Embryonic facial prominence (tissue), 1 donor: Measurements from ENCODE around the gene VAPA.

Source experiments
- DNase-seq: peaks from one replicate; pipeline ENCODE4 v3.0.0-alpha.2; 2016; ENCODE audit errors: extremely low spot score

The VAPA gene, protein sequence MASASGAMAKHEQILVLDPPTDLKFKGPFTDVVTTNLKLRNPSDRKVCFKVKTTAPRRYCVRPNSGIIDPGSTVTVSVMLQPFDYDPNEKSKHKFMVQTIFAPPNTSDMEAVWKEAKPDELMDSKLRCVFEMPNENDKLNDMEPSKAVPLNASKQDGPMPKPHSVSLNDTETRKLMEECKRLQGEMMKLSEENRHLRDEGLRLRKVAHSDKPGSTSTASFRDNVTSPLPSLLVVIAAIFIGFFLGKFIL

DNA sequence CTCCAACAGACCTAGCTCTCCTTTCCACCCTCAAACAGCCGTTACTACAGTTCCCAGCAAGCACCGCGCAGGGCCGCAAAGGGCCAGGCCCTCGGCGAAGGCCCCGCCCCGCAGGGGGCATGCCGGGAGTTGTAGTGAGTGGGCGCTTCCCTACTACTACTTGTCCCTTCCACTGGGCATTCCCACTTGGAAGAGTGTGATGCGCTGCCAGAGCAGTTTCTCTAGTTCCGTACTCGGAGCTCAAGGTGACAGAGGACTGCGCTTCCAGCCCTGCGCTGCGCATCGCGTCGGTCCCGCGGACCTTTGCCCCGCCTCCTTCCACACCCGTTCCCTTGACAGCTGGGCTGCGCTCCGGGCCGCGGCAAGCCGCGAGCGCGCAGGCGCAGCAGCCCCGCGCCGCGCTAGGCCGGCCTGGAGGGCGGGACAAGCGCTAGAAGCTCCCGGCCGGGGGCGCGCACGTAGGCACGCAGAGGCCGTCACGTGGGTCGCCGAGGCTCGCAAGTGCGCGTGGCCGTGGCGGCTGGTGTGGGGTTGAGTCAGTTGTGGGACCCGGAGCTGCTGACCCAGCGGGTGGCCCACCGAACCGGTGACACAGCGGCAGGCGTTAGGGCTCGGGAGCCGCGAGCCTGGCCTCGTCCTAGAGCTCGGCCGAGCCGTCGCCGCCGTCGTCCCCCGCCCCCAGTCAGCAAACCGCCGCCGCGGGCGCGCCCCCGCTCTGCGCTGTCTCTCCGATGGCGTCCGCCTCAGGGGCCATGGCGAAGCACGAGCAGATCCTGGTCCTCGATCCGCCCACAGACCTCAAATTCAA, at the start of gene VAPA:
Gene VAPA, plus strand, starts transcription at position 491 of the 808 bp plus-strand sequence. Its CDS starts 241 bp downstream, at position 732.
- DNase-seq = peak; percentile 94

DNA sequence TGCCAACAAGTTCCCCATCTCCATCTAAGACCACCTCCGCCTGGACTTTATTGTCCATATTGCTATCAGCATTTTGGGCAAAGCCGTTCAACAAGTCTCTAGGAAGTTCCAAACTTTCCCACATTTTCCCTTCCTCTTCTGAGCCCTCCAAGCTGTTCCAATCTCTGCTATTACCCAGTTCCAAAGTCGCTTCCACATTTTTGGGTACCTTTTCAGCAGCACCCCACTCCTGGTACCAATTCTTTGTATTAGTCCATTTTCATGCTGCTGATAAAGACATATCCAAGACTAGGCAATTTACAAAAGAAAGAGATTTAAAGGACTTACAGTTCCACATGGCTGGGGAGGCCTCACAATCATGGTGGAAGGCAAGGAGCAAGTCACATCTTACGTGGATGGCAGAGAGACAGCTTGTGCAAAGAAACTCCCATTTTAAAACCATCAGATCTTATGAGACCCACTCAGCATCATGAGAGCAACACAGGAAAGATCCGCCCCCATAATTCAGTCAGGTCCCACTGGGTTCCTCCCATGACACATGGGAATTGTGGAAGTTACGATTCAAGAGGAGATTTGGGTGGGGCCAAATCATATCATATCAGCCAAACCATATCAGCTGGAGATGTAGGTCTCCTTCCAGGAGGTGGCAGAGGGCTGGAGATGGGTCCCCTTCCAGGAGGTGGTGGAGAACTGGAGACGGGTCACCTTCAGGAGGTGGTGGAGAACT, 47.9 kb upstream of the VAPA start:
- no peak for DNase-seq

DNA sequence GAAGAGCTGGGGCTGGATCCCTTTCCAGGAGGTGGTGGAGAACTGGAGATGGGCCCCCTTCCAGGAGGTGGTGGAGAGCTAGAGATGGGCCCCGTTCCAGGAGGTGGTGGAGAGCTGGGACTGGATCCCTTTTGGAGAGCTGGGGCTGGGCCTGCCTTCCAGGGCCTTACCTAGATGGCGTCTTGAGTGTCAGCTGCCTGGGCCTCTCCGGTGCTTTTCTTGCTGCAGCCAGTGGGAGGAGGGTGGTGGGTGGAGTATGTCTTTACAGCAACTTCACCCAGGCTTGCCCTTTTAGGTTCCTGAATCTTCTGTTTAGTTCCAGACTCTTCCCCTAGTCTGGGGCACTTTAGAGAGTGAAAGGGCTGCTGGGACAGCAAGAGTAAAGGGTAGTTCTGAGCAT, 47.2 kb upstream of the VAPA start:
- no peak for DNase-seq

DNA sequence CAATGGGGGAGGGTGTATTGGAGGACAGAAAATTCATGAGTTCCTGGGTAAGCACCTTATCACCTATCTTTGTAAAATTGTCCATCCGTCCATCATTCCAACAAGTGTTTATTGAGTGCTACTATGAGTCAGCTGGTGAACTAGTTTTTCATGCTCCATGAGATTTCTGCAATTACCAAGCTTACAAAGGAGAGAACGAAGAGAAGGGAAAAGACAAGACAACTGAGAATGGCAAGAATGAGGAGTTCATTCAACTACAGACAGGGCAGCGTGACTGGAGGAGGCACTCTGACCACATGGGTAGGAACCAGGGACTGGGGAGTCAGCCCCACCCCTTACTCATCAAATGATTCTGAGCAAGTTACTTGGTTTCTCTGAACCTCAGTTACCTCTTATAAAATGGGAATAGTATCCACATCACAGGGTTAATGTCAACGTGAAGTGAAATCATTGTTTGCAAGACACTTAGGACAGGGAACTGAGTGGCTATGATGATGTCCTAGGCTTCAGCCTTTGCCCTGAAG, 46.7 kb upstream of the VAPA start:
- DNase-seq = no peak

DNA sequence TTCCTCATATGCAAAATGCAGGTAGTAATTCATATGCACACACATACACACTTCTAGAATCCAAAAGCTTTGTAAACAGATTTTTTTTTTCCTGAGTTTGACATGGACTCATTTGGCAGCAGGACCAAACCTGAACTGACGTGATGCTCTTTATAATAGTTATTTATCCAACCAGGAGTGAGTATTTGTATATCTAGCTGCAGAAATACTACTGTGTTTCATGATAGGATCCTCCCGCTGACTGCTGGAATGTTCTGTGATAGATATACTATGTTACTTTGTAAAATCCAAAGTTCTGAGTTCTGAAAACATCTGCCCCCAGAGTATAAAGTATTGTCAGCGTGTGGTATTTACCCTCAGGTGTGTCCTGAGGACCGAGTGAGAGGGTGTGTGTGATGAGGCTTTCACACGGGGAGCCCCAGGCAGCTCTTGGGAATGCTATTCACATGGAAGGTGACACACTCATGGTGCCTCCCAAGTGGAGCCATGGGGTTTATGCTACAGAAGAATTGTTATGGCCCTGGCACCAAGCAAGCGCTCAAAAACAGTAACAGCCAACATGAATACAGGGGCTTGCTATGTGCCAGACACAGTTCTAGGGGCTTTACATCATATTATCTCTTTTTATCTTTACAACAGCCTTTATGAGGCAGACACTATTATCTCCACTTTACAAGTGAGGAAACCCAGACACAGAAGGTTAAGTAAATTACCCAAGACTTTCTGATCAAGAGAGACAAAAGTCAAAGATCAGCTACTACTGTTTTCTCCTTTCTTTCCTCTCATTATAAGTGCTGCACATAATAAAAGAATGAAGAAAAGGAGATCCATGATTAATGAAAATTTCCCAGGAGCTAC, 44.7 kb upstream of the VAPA start:
- DNase-seq = no peak

DNA sequence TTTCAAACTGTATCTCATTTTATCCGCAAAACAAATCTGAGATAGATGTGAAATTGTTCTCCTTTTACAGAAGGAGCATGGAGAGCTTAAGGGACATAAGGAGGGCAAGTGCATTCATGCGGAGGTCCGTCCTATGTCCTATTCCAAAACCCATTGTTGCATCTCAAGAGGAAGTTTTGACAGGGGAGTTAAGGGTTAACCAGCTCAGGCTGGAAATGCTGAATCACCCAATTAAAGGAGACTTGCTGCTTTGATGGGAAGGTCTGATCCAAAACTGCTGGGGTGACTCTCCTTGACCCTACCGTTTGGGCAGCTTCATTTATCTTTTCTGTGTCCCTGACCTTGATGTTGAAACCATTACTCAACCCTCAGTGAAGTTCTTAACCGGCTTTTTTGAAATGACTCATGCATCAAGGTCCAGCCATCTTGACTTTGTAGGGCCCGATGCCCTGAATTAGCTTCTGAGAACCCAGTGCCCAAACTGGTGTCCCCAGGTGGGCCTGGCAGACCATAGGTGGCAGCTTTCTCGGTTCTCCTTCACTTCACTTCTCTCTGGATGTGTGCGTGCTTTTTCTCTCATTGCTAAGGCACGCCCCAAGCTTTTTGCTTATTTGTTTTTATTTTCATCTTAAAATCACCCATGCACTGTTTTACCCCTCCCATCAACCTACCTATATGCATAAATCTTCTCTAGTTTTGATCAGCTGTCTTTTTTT, 43.9 kb upstream of the VAPA start:
- no peak for DNase-seq

DNA sequence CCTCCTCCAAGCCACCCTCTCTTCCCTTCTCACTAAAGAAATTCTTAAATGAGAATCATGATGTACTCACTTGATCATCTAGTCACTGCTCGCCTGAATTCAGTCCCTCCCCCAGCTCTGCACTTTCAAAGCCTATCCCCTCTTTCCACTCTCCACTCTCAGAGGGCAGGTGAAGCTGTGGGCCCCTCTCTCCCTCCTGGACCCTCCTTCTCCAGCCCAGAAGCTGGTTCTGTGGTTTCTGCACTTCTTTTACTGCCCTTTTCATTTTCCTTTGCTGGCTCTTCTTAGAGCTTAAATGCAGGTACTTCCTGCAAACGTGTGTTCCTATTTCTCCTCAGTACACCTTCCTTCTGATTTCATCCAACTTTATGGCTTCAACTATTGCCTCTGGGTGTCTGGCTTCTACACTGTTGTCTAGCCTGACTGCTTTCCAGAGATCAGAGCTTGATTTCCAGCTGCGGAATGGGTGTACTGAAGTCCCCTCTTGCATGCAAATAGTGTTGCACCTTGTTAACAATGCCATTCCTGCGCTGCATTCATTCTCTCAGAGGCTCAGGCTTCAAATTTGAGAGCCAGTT, 43.3 kb upstream of the VAPA start:
- DNase-seq = no peak

DNA sequence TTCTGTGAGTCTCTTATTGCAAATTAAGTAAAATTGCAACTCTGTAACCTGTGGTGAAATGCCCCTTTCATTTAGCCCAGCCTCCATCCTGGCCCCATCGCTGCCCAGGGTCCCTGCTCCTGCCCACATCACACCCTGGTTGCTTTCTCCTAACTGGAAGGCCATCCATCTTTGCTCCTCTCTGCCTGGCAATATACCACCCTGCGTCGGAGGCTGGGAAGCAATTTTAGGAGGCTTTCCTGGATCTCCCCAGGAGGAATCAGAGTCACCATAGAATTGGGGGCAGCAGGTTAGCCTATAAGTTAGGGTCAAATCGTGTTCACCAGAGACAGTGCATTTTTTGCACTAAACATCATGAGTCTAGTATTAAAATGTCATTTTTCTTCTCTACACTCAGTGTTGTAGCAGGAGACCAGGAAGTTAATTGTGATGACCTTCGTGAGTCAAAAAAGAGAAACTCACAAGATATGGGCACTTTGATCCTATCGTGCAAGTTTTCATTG, 42.5 kb upstream of the VAPA start:
- DNase-seq = no peak

DNA sequence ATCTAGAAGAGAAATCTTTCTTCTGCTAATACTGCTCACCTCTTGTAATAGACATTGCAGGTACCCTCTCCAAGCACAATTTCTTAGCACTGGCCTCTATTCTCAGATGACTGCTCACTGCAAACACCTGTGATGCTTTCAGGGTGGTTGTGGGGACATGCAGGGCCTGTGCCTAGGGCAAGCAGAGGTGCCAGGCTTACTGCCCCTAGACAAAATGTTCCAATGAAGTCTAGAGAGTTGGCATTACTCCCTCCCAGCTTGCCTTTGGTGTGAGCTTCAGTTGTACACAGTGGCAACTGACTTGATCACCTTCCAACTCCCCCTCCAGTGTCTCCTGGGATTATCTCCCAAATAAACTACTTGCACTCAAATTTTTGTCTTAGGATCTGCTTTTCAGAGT, 41.0 kb upstream of the VAPA start:
- no peak for DNase-seq

DNA sequence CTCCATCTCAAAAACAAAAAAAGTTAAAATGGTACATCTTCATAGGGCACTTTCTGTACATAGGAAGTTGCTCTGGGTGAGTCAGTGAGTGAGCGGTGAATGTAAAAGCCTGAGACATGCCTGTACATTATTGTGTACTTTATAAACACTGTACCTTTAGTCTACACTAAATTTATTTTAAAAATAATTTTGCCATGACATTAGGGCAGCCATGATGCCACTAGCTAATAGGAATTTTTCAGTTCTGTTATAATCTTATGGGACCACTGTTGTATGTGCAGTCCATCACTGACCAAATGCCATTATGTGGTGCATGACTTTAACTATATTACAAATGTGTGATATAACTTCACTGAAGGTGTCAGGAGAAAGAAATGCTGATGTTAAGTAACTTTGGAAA, 39.1 kb upstream of the VAPA start:
- DNase-seq = no peak

DNA sequence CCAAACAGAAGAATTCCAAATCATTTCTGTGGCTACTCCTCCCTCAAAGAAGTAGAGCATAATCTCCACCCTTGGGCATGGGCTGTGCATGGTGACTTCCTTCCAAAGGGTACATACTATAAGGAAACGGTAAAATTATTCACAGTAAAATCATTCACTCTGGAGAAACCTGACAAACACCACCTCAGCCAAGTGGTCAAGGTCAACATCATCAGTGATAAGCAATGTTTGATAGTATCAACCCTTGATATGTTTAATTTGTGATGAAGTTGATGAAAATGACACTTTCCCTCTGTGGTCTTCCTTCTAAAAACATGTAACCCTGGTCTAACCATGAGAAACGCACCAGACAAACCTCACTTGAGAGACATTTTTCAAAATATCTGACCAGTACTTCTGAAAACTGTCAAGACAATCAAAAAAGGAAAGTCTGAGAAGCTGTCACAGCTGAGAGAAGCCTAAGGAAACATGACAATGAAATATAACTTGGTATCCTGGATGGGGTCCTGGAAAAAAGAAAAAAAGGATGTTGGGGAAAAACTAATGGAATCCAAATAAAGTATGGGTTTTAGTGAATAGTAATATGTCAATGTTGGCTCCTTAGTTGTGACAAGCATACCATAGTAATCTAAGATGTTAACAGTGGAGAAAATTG, 37.5 kb upstream of the VAPA start:
- no peak for DNase-seq

DNA sequence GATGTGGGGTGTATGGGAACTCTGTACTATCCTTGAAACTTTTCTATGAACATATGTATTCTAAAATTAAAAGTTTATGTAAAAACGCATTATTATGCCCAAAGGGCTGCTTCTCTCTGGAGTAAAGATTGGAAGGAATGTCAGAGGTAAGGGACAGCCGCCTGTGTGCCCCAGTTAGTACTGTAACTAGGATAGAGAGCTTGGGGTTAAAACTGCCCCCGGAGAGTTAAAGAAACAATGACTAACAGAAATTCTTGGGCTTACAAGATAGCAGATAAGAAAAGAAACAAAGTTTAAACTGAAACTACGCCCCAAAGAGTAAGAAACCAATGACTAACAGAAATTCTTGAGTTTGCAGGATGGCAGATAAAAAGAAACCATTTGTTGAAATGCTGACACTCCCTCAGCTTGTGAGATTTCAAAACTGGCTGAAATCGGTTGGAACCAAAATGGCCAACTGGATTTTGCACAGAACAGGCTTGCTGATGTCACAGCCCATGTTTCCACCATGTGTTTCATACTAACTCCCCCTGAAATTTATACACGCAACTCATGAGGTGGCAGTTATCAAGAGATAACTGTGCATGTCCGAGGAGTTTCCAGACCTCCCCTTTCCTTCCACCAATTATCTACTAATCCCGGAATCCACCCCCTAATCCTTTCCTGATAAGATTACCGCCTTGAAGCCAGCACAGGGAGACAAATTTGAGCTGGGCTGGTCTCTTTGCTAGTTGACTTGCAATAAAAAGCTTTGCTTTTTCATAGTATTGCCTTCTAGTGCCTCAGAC, 36.8 kb upstream of the VAPA start:
- DNase-seq = no peak

DNA sequence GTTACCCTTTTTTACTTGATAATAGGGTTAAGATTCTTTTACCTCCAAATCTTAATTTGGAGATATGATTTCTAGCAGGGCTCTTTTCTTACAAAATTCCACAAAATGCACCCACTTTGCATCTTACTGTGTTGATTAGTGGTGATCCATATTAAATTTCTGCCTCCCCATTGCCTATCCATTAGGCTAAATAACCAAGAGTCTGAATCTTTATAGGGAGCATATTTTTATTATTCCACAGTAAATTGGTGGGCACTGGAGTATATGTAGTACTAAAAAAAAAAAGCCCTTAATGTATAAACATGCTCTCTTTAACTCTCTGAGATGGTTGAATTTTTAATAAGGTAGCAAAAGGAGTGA, 36.2 kb upstream of the VAPA start:
- DNase-seq = no peak

DNA sequence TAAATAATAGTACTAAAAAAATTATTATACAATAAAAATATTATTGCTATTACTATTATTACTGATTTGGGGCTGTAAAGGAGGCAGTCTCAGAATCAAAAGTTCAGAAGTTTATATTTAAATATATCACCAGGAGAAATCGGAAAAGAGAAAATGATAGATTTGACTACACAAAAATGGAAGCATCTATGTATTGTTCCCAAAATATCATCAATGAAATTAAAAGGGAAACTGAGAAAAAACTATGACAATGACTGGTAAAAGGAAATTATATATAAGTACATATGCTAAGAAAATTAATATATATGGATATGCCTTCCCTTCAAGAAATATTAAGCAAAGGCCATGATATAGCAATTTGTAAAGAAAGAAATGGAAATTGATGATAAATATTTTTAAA, 35.7 kb upstream of the VAPA start:
- no peak for DNase-seq

DNA sequence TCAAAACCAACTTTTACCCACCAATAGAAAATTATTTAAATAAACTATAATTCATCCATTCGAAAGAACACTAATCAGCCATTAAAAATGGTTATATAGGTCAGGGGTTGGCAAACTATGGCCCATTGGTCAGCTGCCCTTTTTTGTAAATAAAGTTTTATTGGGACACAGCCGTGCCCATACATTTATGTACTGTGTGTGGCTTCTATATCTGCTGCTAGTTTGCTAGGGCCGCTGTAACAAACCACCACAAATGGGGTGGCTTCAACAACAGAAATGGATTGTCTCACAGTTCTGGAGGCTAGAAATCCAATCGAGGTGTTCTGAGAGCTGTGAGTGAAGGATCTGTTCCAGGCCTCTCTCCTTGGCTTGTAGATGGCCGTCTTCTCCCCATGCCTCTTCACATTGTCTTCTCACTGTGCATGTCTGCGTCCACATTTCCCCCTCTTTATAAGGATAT, 35.0 kb upstream of the VAPA start:
- DNase-seq = no peak

DNA sequence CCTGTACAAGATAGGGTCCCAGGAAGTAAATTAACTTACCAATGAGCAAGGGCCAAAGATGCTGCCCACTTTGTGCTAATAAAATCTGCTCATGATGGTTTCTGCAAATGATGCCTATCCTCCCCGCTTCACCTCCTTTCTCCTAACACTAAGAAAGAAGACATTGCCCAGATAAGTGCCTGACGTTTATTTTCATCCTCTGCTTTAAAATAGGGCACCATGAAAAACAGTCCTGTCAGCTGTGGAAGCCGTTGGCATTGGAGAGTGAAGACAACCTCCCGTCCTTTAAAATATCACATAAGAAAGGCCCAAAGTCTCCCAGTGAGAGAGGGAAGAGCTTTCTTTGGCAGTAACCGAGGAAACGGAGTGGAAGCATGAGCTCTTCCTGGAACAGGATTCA, 29.7 kb upstream of the VAPA start:
- no peak for DNase-seq

DNA sequence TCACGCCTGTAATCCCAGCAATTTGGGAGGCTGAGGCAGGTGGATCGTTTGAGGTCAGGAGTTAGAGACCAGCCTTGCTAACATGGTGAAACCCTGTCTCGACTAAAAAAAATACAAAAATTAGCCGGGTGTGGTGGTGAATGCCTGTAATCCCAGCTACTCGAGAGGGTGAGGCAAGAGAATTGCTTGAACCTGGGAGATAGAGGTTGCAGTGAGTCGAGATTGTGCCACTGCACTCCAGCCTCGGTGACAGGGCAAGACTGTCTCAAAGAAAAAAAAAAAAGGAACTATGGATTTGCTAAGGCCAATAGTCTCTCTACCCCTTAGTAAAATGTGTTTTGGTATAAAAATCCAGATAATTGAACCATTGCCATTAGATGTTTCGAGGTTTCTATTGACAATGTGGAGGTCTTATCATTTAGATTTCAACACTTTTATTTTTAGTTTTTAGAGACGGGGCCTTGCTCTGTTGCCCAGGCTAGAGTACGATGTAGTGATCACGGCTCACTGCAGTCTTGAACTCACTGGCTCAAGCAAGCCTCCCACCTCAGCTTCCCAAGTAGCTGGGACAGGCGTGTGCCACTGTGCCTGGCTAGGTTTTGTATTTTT, 29.2 kb upstream of the VAPA start:
- no peak for DNase-seq

DNA sequence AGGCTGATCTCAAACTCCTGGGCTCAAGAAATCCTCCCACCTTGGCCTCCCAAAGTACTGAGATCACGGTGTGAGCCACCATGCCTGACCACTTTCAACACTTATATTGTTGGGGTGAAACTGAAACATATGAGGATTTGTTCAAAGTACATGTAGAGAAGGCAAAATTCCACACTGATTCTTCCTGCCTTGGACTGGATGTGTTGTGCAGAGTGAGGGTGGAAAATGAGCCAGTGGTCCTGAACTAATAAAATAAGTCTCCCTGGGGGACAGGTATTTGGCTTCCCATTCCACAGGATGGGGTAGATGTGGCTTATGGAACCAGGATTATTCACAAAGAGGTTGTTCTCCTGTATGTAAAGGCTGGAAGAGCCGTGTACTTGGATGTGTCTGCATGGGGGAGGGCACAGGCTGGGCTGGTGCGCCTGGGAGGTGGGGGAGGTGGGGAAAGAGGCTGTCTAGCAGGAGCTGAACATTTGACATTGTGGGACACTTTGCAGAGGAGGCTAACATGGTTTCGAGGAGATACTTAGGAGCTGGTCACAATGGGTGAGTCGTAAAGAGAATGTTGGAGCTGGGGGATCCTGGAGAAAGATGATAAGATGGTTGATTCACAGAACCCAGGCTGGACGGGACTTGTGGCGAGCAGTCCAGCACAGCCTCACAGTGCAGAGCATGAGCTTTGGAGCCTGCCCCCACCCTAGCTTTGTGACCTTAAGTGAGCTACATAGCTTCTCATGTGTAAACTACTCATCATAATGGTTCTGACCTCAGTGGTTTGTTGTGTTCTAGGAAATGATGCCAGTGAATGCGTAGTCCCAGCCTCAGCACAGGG, 28.4 kb upstream of the VAPA start, which contains the start of gene TXNDC2:
Gene TXNDC2, plus strand, starts transcription at position 804 of the 835 bp plus-strand sequence. CDS start 708 bp downstream, outside the sequence.
- DNase-seq = no peak
